ENCODE measurements around the gene NPIPA1. TPM values are rescaled to one million over a fixed set of nuclear protein-coding genes. Genes with fewer than 3 reads are reported as not detected.
"Not testable (repeated sequence)": the region's sequence is repeated elsewhere in the genome, so short reads cannot be mapped to it uniquely, and the experiment has no call there.

NPIPA1 gene
- total RNA-seq, result 100 to 1,000 TPM; 177 to 183 TPM
- polyA plus RNA-seq (2013, experiment 1 of 2), result 97.9 TPM
- 92.2 TPM for polyA plus RNA-seq (2013, experiment 2 of 2)
- long read RNA-seq, experiment 1, partial matches to known transcripts, result 3 of 10 reads
- long read RNA-seq, experiment 1, other reads (novel, unspliced or antisense), result 7 of 10 reads
- long read RNA-seq, experiment 2, partial matches to known transcripts, result 4 of 9 reads
- long read RNA-seq, experiment 2, other reads (novel, unspliced or antisense), result 5 of 9 reads
- long read RNA-seq, experiment 3, partial matches to known transcripts, result 16 of 40 reads
- long read RNA-seq, experiment 3, other reads (novel, unspliced or antisense), result 24 of 40 reads
- long read RNA-seq, experiment 4, partial matches to known transcripts, result 1 of 2 reads
- long read RNA-seq, experiment 4, other reads (novel, unspliced or antisense), result 1 of 2 reads

GRCh38 chr16:14937143-14937542 lies at the start of gene NPIPA1:
NPIPA1 (plus strand) TSS chr16:14937443; CDS start chr16:14937443, 0 bp downstream.
- H3K4me3 ChIP-seq (ENCODE audit: low read length); H3K27ac ChIP-seq (ENCODE audit: low read depth, low read length); H3K9ac ChIP-seq (ENCODE audit: extremely low read depth, low read length, poor library complexity, severe bottlenecking); DNase-seq; H3K27me3 ChIP-seq (ENCODE audit: control insufficient read depth, insufficient read depth, low read length, poor library complexity, severe bottlenecking); H3K27ac Mint-ChIP-seq; H3K27me3 Mint-ChIP-seq (ENCODE audit: insufficient read depth); H3K9me3 ChIP-seq (ENCODE audit: control insufficient read depth, low read length); H3K4me1 Mint-ChIP-seq; H3K36me3 Mint-ChIP-seq (ENCODE audit: low read depth); H3K4me1 ChIP-seq (ENCODE audit: control insufficient read depth, insufficient read depth, low read length); H3K9me3 Mint-ChIP-seq; H3K36me3 ChIP-seq (ENCODE audit: control insufficient read depth, insufficient read depth, low read length); H3K4me3 Mint-ChIP-seq: not testable (repeated sequence)
- no CpG with 5 or more reads among the region's 4 CpGs for WGBS, 2 experiments (ENCODE audit: insufficient coverage in 1 of 2, insufficient read length in 1 of 2)

GRCh38 chr16:14892111-14892510 lies 45.1 kb upstream of the NPIPA1 start:
- H3K27ac Mint-ChIP-seq; H3K9me3 ChIP-seq (ENCODE audit: control insufficient read depth, low read length): not testable (repeated sequence)
- WGBS, 2 experiments (ENCODE audit: insufficient coverage in 1 of 2, insufficient read length in 1 of 2), result 98% methylated on average over 3 of the region's 6 CpGs; no CpG with 5 or more reads in 1 of the 2 experiments

GRCh38 chr16:14895382-14895781 lies 41.9 kb upstream of the NPIPA1 start:
- H3K27ac Mint-ChIP-seq; H3K27me3 Mint-ChIP-seq (ENCODE audit: insufficient read depth); H3K36me3 ChIP-seq (ENCODE audit: control insufficient read depth, insufficient read depth, low read length); H3K4me3 ChIP-seq (ENCODE audit: low read length); H3K27ac ChIP-seq (ENCODE audit: low read depth, low read length); H3K36me3 Mint-ChIP-seq (ENCODE audit: low read depth); H3K4me1 ChIP-seq (ENCODE audit: control insufficient read depth, insufficient read depth, low read length); H3K4me3 Mint-ChIP-seq; H3K27me3 ChIP-seq (ENCODE audit: control insufficient read depth, insufficient read depth, low read length, poor library complexity, severe bottlenecking); H3K9me3 ChIP-seq (ENCODE audit: control insufficient read depth, low read length); H3K4me1 Mint-ChIP-seq; H3K9ac ChIP-seq (ENCODE audit: extremely low read depth, low read length, poor library complexity, severe bottlenecking); H3K9me3 Mint-ChIP-seq: not testable (repeated sequence)
- peak; percentile 24 for DNase-seq
- 89% methylated on average over 6 to 7 of the region's 14 CpGs for WGBS, 2 experiments (ENCODE audit: insufficient coverage in 1 of 2, insufficient read length in 1 of 2)

More at GRCh38 chr16:14892111-14892510, 45.1 kb upstream of the NPIPA1 start:
- H3K9me3 Mint-ChIP-seq; H3K4me1 ChIP-seq (ENCODE audit: control insufficient read depth, insufficient read depth, low read length); H3K27ac ChIP-seq (ENCODE audit: low read depth, low read length); H3K4me3 Mint-ChIP-seq; H3K27me3 Mint-ChIP-seq (ENCODE audit: insufficient read depth); H3K4me3 ChIP-seq (ENCODE audit: low read length); H3K36me3 Mint-ChIP-seq (ENCODE audit: low read depth); H3K36me3 ChIP-seq (ENCODE audit: control insufficient read depth, insufficient read depth, low read length); H3K27me3 ChIP-seq (ENCODE audit: control insufficient read depth, insufficient read depth, low read length, poor library complexity, severe bottlenecking); H3K9ac ChIP-seq (ENCODE audit: extremely low read depth, low read length, poor library complexity, severe bottlenecking); H3K4me1 Mint-ChIP-seq: not testable (repeated sequence)
- DNase-seq, result peak; percentile 11

DNA sequence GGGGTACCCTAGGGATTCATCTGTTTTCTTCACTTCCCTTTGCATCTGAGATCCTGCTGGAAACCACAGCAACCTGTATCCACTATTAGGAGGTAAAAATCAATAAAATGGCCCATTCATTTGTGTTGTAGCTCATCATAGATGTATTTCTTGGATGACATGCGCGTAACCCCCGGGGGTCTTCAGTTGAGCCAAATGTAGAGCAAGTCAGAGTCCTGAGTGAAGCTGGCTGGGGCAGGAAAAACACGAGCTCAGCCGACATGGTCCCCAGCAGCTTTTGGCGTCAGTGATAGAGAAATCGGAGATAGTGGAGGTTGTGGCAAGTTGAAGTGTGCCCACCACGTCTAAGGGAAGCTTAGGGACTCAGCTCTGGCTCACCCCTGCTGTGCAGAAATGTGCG lies 41.2 kb upstream of the NPIPA1 start:
- H3K27me3 Mint-ChIP-seq (ENCODE audit: insufficient read depth); H3K9me3 ChIP-seq (ENCODE audit: control insufficient read depth, low read length); H3K4me1 ChIP-seq (ENCODE audit: control insufficient read depth, insufficient read depth, low read length); H3K27ac ChIP-seq (ENCODE audit: low read depth, low read length); H3K36me3 Mint-ChIP-seq (ENCODE audit: low read depth); H3K9ac ChIP-seq (ENCODE audit: extremely low read depth, low read length, poor library complexity, severe bottlenecking); H3K4me3 ChIP-seq (ENCODE audit: low read length); H3K27ac Mint-ChIP-seq; H3K9me3 Mint-ChIP-seq; H3K4me3 Mint-ChIP-seq; H3K4me1 Mint-ChIP-seq; H3K27me3 ChIP-seq (ENCODE audit: control insufficient read depth, insufficient read depth, low read length, poor library complexity, severe bottlenecking); H3K36me3 ChIP-seq (ENCODE audit: control insufficient read depth, insufficient read depth, low read length): not testable (repeated sequence)
- WGBS, 2 experiments (ENCODE audit: insufficient coverage in 1 of 2, insufficient read length in 1 of 2), result 97 to 98% methylated on average over 4 to 6 of the region's 9 CpGs
- DNase-seq, result peak; percentile 40

All from endodermal cell (in vitro differentiated cells).